ENCODE measurements around the gene CDH23. TPM values are rescaled to one million over a fixed set of nuclear protein-coding genes. Genes with fewer than 3 reads are reported as not detected.

Gene CDH23
- total RNA-seq, 1 donor from 2014 or later: not detected

DNA sequence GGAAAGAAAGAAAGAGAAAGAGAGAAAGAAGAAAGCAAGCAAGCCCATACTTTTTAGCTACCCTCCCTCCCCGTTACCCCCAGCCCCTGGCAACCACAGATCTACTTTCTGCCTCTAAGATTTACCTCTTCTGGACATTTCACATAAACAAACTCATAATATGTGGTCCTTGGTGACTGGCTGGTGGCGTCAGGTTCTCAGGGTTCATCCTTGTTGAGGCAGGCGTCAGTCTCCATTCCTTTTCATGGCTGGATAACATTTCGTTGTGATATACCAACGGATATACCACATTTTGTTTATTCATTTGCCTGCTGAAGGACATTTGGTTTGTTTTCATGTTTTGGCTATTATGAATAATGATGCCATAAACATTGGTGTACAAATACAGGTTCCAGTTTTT lies 30.5 kb downstream of the CDH23 start:
- TF ChIP-seq, protein P1, sequence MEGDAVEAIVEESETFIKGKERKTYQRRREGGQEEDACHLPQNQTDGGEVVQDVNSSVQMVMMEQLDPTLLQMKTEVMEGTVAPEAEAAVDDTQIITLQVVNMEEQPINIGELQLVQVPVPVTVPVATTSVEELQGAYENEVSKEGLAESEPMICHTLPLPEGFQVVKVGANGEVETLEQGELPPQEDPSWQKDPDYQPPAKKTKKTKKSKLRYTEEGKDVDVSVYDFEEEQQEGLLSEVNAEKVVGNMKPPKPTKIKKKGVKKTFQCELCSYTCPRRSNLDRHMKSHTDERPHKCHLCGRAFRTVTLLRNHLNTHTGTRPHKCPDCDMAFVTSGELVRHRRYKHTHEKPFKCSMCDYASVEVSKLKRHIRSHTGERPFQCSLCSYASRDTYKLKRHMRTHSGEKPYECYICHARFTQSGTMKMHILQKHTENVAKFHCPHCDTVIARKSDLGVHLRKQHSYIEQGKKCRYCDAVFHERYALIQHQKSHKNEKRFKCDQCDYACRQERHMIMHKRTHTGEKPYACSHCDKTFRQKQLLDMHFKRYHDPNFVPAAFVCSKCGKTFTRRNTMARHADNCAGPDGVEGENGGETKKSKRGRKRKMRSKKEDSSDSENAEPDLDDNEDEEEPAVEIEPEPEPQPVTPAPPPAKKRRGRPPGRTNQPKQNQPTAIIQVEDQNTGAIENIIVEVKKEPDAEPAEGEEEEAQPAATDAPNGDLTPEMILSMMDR (IDR thresholded peaks at IDR 0.05; ENCODE audit: insufficient read depth, low read length, severe bottlenecking): no peak
- Histone ChIP-seq H3K27me3 (ENCODE audit: control insufficient read depth, insufficient read depth, low read length) (no peaks in the 10 kb centered on the region), H3K36me3 (ENCODE audit: control insufficient read depth, insufficient read depth, low read length) (no peaks in the 10 kb centered on the region), H3K4me3 (ENCODE audit: low read depth, low read length) (no peak overlapping the region)
- FAIRE-seq: no peak
- DNase-seq (ENCODE audit: low read depth): no peak

- DNase-seq (ENCODE audit: low read depth): no peak
- Histone ChIP-seq H3K36me3 (ENCODE audit: control insufficient read depth, insufficient read depth, low read length) (no peaks in the 10 kb centered on the region), H3K4me3 (ENCODE audit: low read depth, low read length) (no peak overlapping the region), H3K27me3 (ENCODE audit: control insufficient read depth, insufficient read depth, low read length) (no peaks in the 10 kb centered on the region)
- TF ChIP-seq, protein P1 (IDR thresholded peaks at IDR 0.05; ENCODE audit: insufficient read depth, low read length, severe bottlenecking): no peak
- no peak for FAIRE-seq
These were observed 32.6 kb downstream of the CDH23 start for GRCh38 chr10:71429304-71429703.

DNA sequence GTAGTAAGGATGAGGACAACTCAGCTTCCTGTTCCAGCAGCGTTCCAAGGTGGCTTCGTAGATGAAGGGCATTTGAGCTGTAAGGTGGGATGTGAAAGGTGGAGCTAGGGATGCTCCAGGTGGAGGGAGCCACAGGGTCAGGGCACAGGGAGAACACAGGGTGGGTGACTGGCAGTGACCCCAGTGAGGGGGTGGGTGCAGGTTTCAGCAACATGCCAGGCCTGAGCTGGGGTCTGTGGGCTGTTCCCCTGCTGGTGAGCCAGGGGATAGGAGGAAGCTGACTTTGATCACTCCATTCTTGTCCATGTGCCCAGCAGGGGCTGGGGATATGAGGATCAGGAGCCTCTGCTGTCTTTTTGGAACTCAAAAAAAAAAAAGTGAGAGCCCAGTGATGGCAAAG lies 33.2 kb downstream of the CDH23 start:
- H3K36me3 ChIP-seq (ENCODE audit: control insufficient read depth, insufficient read depth, low read length): no peaks in the 10 kb centered on the region
- no peak for DNase-seq (ENCODE audit: low read depth)
- no peak for FAIRE-seq
- TF ChIP-seq, protein P1 (IDR thresholded peaks at IDR 0.05; ENCODE audit: insufficient read depth, low read length, severe bottlenecking): peak; percentile 16
- no peaks in the 10 kb centered on the region for H3K27me3 ChIP-seq (ENCODE audit: control insufficient read depth, insufficient read depth, low read length)
- no peak overlapping the region for H3K4me3 ChIP-seq (ENCODE audit: low read depth, low read length)

GRCh38 chr10:71431239-71432100 lies 34.8 kb downstream of the CDH23 start:
- H3K27me3 ChIP-seq (ENCODE audit: control insufficient read depth, insufficient read depth, low read length): no peaks in the 10 kb centered on the region
- no peak overlapping the region for H3K4me3 ChIP-seq (ENCODE audit: low read depth, low read length)
- no peaks in the 10 kb centered on the region for H3K36me3 ChIP-seq (ENCODE audit: control insufficient read depth, insufficient read depth, low read length)
- DNase-seq (ENCODE audit: low read depth) (no peak), FAIRE-seq (no peak)
- TF ChIP-seq, protein P1 (IDR thresholded peaks at IDR 0.05; ENCODE audit: insufficient read depth, low read length, severe bottlenecking): peak; percentile 27

DNA sequence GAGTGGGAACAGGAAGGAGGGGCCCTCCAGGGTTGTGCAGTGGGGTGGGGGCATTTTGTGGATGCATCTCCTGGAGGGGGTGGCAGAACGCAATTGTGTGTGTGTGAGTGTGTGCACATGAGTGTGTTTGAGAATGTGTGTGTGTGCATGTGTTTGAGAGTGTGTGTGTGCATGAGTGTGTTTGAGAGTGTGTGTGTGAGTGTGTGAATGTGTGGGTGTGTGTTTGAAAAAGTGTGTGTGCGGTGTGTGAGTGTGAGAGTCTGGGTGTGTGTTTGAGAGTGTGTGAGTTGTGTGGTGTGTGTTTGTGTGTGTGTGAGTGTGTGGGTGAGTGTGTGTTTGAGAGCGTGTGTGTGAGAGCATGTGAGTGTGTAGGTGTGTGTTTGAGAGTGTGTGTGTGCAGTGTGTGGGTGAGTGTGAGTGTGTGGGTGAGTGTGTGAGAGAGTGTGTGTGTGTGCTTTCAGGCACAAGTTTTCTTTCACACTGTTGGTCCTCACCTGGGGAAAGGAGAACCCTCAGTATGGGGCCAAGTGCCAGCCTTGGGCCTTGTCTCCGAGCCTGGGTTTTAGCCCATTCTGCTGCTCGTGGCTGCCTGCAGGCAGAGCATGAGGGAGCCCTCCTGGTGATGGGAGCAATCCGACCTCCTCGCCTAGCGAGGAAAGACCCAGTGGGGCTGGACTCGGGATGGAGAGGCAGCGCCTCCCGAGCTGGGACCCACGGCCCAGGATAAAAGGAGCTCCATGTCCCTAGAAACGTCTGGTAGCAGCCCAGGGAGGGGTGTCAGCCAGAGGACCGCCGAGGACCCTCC lies 35.6 kb downstream of the CDH23 start:
- no peak overlapping the region for H3K4me3 ChIP-seq (ENCODE audit: low read depth, low read length)
- FAIRE-seq (peak; percentile 70), DNase-seq (ENCODE audit: low read depth) (no peak)
- no peaks in the 10 kb centered on the region for H3K27me3 ChIP-seq (ENCODE audit: control insufficient read depth, insufficient read depth, low read length)
- TF ChIP-seq, protein P1 (IDR thresholded peaks at IDR 0.05; ENCODE audit: insufficient read depth, low read length, severe bottlenecking): no peak
- no peaks in the 10 kb centered on the region for H3K36me3 ChIP-seq (ENCODE audit: control insufficient read depth, insufficient read depth, low read length)
